ENCODE results near the gene RBM8A.
A peak's percentile ranks its signal among the peaks of the same experiment; 100 is the strongest.

The RBM8A gene

DNA sequence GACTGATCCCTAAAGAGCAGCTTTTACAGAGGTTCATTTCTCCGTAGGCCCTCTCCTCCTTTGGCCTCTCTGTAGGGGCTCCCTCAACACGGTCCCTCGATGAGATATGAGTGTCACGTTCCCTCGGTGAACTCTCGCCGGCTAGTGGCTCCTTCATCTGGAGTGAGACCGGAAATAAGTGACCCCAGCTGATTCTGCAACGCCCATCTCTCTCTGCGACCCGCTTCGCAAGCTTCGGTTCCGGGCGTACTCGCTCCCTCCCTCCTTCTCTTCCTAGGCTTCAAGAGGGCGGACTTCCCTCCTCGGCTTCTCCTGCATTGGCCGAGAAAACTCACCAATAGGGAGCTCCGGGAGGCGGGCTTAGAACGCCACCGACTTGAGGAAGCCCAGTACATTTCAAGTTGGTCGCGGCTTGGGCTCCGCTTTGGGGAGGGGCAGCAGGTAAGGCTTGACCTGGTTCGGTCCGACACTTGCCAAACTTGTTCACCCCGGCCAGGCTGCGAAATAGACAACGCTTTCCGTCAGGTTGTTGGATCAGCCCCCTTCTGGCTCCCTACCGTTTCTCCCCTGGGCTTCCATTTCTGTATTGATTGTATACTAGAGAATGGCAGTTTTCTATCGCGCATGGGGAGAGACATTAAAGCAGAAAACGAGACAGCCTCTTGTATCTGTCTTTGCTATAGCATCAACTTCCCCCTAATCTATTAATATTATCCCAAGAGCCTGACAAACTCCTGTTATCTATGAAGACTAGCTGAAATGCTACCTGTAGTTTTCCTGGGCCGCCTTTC lies 37.2 kb upstream of the RBM8A start, which contains the start of the genes ANKRD34A and POLR3GL:
Gene ANKRD34A (minus strand): TSS at position 248 of the 791 bp plus-strand sequence. CDS start 2,816 bp downstream, outside the sequence.
Gene POLR3GL (plus strand): TSS at position 363 of the 791 bp plus-strand sequence. CDS start 10,176 bp downstream, outside the sequence.
- Histone ChIP-seq H3K36me3 (ENCODE audit: control insufficient read depth in 2 of 2, insufficient read depth in 1 of 2, low read length in 2 of 2) (no peaks in the 10 kb centered on the region), H3K27ac (ENCODE audit: extremely low read depth, low read depth, low read length) (peak within 1 kb of the TSS; percentile 16; the same call in 1 of the 2 replicates), H3K4me3 (ENCODE audit: low read depth, low read length) (peak within 1 kb of the TSS; percentile 70), H3K9me3 (ENCODE audit: control insufficient read depth, insufficient read depth, low read depth, low read length) (no peaks in the 10 kb centered on the region), H3K4me1 (ENCODE audit: control insufficient read depth, insufficient read depth, low read length) (peaks cover 9% of the 10 kb centered on the region)
- ChIA-PET CTCF (interaction anchor here (0.8 to 5.0 kb wide), 9 partner anchors 10 to 119 kb away, joined by 3 to 43 read pairs (median 6); partner anchors contain the start of gene NUDT17), POLR2A (interaction anchor here (0.7 to 4.1 kb wide), 16 partner anchors 8 to 1207 kb away, joined by 3 to 39 read pairs (median 6); partner anchors contain the start of genes ANKRD35, PIAS3, POLR3C and PRKAB2)
- TF ChIP-seq ZNF16 (tag by site-specific recombination; IDR thresholded peaks at IDR 0.05; ENCODE audit: low read depth) (no peak), MYNN (tag by site-specific recombination; IDR thresholded peaks at IDR 0.05; ENCODE audit: borderline replicate concordance) (no peak), ZNF114 (tag by site-specific recombination; IDR thresholded peaks at IDR 0.05) (no peak), ZNF211 (tag by site-specific recombination; IDR thresholded peaks at IDR 0.05; ENCODE audit: low read depth) (no peak), ZNF37A (tag by site-specific recombination; IDR thresholded peaks at IDR 0.05) (no peak), ZNF530 (tag by site-specific recombination; IDR thresholded peaks at IDR 0.05; ENCODE audit: low read depth) (no peak), RBAK (tag by site-specific recombination; IDR thresholded peaks at IDR 0.05) (no peak), SP3 (tag by site-specific recombination; IDR thresholded peaks at IDR 0.05) (no peak; the same call in none of the 2 replicates), ZNF654 (tag by site-specific recombination; IDR thresholded peaks at IDR 0.05; ENCODE audit: low read depth) (no peak), ZBTB8A (tag by site-specific recombination; IDR thresholded peaks at IDR 0.05) (peak; percentile 34; the same call in 1 of the 2 replicates), ZXDB (tag by site-specific recombination; IDR thresholded peaks at IDR 0.05) (peak; percentile 22; the same call in 1 of the 2 replicates), ZNF302 (tag by site-specific recombination; IDR thresholded peaks at IDR 0.05; ENCODE audit: low read depth) (no peak), ZNF146 (tag by site-specific recombination; IDR thresholded peaks at IDR 0.05) (no peak), ZNF202 (tag by site-specific recombination; IDR thresholded peaks at IDR 0.05; ENCODE audit: borderline replicate concordance) (no peak), KLF10 (tag by site-specific recombination; IDR thresholded peaks at IDR 0.05) (peak; percentile 41; the same call in 1 of the 2 replicates), ZNF677 (tag by site-specific recombination; IDR thresholded peaks at IDR 0.05) (no peak), ZNF626 (tag by site-specific recombination; IDR thresholded peaks at IDR 0.05) (no peak), ZNF529 (tag by site-specific recombination; IDR thresholded peaks at IDR 0.05; ENCODE audit: insufficient replicate concordance) (no peak), SP7 (tag by site-specific recombination; IDR thresholded peaks at IDR 0.05) (no peak; the same call in 1 of the 2 replicates), ZNF248 (tag by site-specific recombination; IDR thresholded peaks at IDR 0.05) (no peak), ZNF555 (tag by site-specific recombination; conservative IDR thresholded peaks at IDR 0.05) (no peak), ZBTB48 (tag by site-specific recombination; IDR thresholded peaks at IDR 0.05) (peak; percentile 98)
- TF ChIP-seq, protein P1, sequence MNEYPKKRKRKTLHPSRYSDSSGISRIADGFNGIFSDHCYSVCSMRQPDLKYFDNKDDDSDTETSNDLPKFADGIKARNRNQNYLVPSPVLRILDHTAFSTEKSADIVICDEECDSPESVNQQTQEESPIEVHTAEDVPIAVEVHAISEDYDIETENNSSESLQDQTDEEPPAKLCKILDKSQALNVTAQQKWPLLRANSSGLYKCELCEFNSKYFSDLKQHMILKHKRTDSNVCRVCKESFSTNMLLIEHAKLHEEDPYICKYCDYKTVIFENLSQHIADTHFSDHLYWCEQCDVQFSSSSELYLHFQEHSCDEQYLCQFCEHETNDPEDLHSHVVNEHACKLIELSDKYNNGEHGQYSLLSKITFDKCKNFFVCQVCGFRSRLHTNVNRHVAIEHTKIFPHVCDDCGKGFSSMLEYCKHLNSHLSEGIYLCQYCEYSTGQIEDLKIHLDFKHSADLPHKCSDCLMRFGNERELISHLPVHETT (tag by site-specific recombination; IDR thresholded peaks at IDR 0.05), result no peak
- TF ChIP-seq, protein P2, sequence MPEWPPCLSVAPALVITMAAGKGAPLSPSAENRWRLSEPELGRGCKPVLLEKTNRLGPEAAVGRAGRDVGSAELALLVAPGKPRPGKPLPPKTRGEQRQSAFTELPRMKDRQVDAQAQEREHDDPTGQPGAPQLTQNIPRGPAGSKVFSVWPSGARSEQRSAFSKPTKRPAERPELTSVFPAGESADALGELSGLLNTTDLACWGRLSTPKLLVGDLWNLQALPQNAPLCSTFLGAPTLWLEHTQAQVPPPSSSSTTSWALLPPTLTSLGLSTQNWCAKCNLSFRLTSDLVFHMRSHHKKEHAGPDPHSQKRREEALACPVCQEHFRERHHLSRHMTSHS (tag by site-specific recombination; IDR thresholded peaks at IDR 0.05), result no peak
- TF ChIP-seq, protein P3, sequence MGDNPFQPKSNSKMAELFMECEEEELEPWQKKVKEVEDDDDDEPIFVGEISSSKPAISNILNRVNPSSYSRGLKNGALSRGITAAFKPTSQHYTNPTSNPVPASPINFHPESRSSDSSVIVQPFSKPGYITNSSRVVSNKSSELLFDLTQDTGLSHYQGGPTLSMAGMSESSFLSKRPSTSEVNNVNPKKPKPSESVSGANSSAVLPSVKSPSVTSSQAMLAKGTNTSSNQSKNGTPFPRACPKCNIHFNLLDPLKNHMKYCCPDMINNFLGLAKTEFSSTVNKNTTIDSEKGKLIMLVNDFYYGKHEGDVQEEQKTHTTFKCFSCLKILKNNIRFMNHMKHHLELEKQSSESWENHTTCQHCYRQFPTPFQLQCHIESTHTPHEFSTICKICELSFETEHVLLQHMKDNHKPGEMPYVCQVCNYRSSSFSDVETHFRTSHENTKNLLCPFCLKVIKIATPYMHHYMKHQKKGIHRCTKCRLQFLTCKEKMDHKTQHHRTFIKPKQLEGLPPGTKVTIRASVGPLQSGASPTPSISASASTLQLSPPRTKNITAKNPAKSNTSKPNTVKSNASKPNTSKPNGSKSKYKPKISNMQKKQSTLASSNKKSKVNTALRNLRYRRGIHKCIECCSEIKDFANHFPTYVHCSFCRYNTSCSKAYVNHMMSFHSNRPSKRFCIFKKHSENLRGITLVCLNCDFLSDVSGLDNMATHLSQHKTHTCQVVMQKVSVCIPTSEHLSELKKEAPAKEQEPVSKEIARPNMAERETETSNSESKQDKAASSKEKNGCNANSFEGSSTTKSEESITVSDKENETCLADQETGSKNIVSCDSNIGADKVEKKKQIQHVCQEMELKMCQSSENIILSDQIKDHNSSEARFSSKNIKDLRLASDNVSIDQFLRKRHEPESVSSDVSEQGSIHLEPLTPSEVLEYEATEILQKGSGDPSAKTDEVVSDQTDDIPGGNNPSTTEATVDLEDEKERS (tag by site-specific recombination; IDR thresholded peaks at IDR 0.05), result no peak
- TF ChIP-seq, protein P4, sequence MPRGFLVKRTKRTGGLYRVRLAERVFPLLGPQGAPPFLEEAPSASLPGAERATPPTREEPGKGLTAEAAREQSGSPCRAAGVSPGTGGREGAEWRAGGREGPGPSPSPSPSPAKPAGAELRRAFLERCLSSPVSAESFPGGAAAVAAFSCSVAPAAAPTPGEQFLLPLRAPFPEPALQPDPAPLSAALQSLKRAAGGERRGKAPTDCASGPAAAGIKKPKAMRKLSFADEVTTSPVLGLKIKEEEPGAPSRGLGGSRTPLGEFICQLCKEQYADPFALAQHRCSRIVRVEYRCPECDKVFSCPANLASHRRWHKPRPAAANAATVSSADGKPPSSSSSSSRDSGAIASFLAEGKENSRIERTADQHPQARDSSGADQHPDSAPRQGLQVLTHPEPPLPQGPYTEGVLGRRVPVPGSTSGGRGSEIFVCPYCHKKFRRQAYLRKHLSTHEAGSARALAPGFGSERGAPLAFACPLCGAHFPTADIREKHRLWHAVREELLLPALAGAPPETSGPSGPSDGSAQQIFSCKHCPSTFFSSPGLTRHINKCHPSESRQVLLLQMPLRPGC (tag by site-specific recombination; IDR thresholded peaks at IDR 0.05), result no peak
- TF ChIP-seq, protein P5, sequence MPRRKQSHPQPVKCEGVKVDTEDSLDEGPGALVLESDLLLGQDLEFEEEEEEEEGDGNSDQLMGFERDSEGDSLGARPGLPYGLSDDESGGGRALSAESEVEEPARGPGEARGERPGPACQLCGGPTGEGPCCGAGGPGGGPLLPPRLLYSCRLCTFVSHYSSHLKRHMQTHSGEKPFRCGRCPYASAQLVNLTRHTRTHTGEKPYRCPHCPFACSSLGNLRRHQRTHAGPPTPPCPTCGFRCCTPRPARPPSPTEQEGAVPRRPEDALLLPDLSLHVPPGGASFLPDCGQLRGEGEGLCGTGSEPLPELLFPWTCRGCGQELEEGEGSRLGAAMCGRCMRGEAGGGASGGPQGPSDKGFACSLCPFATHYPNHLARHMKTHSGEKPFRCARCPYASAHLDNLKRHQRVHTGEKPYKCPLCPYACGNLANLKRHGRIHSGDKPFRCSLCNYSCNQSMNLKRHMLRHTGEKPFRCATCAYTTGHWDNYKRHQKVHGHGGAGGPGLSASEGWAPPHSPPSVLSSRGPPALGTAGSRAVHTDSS (tag by site-specific recombination; IDR thresholded peaks at IDR 0.05), result no peak
- TF ChIP-seq, protein P6, sequence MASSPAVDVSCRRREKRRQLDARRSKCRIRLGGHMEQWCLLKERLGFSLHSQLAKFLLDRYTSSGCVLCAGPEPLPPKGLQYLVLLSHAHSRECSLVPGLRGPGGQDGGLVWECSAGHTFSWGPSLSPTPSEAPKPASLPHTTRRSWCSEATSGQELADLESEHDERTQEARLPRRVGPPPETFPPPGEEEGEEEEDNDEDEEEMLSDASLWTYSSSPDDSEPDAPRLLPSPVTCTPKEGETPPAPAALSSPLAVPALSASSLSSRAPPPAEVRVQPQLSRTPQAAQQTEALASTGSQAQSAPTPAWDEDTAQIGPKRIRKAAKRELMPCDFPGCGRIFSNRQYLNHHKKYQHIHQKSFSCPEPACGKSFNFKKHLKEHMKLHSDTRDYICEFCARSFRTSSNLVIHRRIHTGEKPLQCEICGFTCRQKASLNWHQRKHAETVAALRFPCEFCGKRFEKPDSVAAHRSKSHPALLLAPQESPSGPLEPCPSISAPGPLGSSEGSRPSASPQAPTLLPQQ (tag by site-specific recombination; IDR thresholded peaks at IDR 0.05), result peak; percentile 44; the same call in 1 of the 2 replicates
